Neuronal stem cell (in vitro differentiated cells): ENCODE measurements around the gene GOLIM4.
"Not testable (repeated sequence)": the region's sequence is repeated elsewhere in the genome, so short reads cannot be mapped to it uniquely, and the experiment has no call there.

ENCODE experiments used
- DNase-seq: peaks from one replicate; pipeline ENCODE4 v3.0.0-alpha.2; 2013; ENCODE audit warnings: low spot score
- H2AFZ ChIP-seq: one replicate; pipeline ENCODE4 v1.6.1; 2013; ENCODE audit warnings: mild to moderate bottlenecking, low read length, inconsistent platforms
- H2AK5ac ChIP-seq: 2 replicates; pipeline ENCODE4 v1.6.1; 2013; ENCODE audit warnings: low read depth, mild to moderate bottlenecking, inconsistent platforms, low read length, moderate library complexity, mixed read lengths
- H2BK120ac ChIP-seq: 2 replicates; pipeline ENCODE4 v1.6.1; 2013; ENCODE audit warnings: low read depth, mild to moderate bottlenecking, inconsistent platforms, low read length, moderate library complexity, mixed read lengths
- H2BK12ac ChIP-seq: one replicate; pipeline ENCODE4 v1.6.1; 2013; ENCODE audit warnings: low read length, inconsistent platforms
- H2BK15ac ChIP-seq: 2 replicates; pipeline ENCODE4 v1.6.1; 2013; ENCODE audit warnings: mild to moderate bottlenecking, low read length, inconsistent platforms, mixed read lengths
- H2BK5ac ChIP-seq: one replicate; pipeline ENCODE4 v1.6.1; 2013; ENCODE audit warnings: inconsistent platforms, mild to moderate bottlenecking, low read length, moderate library complexity
- H3K14ac ChIP-seq: one replicate; pipeline ENCODE4 v1.6.1; 2013; ENCODE audit warnings: low read length, inconsistent platforms
- H3K18ac ChIP-seq: 2 replicates; pipeline ENCODE4 v1.6.1; 2013; ENCODE audit warnings: low read length, inconsistent platforms
- H3K23ac ChIP-seq: 2 replicates; pipeline ENCODE4 v1.6.1; 2013; ENCODE audit warnings: low read depth, mild to moderate bottlenecking, mixed read lengths, low read length, inconsistent platforms; ENCODE audit not compliant: poor library complexity
- H3K27ac ChIP-seq: replicated peaks from 3 replicates; pipeline ENCODE4 v1.5.1; 2013; ENCODE audit warnings: low read length, inconsistent platforms
- H3K27me3 ChIP-seq, 3 experiments: 2 replicates each; pipeline ENCODE4 v1.6.1; 2013; ENCODE audit warnings: low read length in 3 of 3, mild to moderate bottlenecking in 2 of 3, inconsistent platforms in 1 of 3, low read depth in 1 of 3, mixed read lengths in 1 of 3, moderate library complexity in 1 of 3; ENCODE audit not compliant: control insufficient read depth in 3 of 3, insufficient read depth in 3 of 3
- H3K36me3 ChIP-seq, 2 donors: replicated peaks in 1 of 2; 2 replicates each; pipeline ENCODE4 v1.6.1; 2013; ENCODE audit warnings: low read length in 2 of 2; ENCODE audit not compliant: control insufficient read depth in 2 of 2, insufficient read depth in 2 of 2
- H3K4ac ChIP-seq: 2 replicates; pipeline ENCODE4 v1.6.1; 2013; ENCODE audit warnings: inconsistent platforms, mild to moderate bottlenecking, low read length, moderate library complexity
- H3K4me1 ChIP-seq, 2 donors: 1 replicate in 1 of 2; 2 replicates in 1 of 2; pipeline ENCODE4 v1.6.1; 2013; ENCODE audit warnings: low read length in 2 of 2, low read depth in 1 of 2; ENCODE audit not compliant: control insufficient read depth in 2 of 2, insufficient read depth in 1 of 2
- H3K4me2 ChIP-seq: one replicate; pipeline ENCODE4 v1.6.1; 2013; ENCODE audit warnings: mild to moderate bottlenecking, low read length, inconsistent platforms; ENCODE audit not compliant: insufficient read depth, poor library complexity, severe bottlenecking
- H3K4me3 ChIP-seq, 2 donors: 2 replicates each; pipeline ENCODE4 v1.5.1; 2013; ENCODE audit warnings: low read length in 2 of 2, mild to moderate bottlenecking in 2 of 2, inconsistent platforms in 1 of 2, moderate library complexity in 1 of 2
- H3K79me1 ChIP-seq: one replicate; pipeline ENCODE4 v1.6.1; 2013; ENCODE audit warnings: low read depth, mild to moderate bottlenecking, inconsistent platforms, low read length, moderate library complexity
- H3K9ac ChIP-seq: one replicate; pipeline ENCODE4 v1.6.1; 2013; ENCODE audit warnings: mild to moderate bottlenecking, low read depth, low read length, inconsistent platforms; ENCODE audit not compliant: poor library complexity
- H3K9me3 ChIP-seq, 2 donors: replicated peaks in 1 of 2; 2 replicates each; pipeline versions ENCODE3 to v1.6.1; 2013; ENCODE audit warnings: low read length in 2 of 2, mild to moderate bottlenecking in 2 of 2, inconsistent platforms in 1 of 2, low read depth in 1 of 2, mixed read lengths in 1 of 2, moderate library complexity in 1 of 2; ENCODE audit not compliant: control insufficient read depth in 2 of 2, insufficient read depth in 1 of 2
- H4K8ac ChIP-seq: one replicate; pipeline ENCODE4 v1.6.1; 2013; ENCODE audit warnings: low read depth, mild to moderate bottlenecking, inconsistent platforms, low read length, moderate library complexity
- H4K91ac ChIP-seq: one replicate; pipeline ENCODE4 v1.6.1; 2013; ENCODE audit warnings: low read length, low read depth, mild to moderate bottlenecking, inconsistent platforms; ENCODE audit not compliant: poor library complexity
- WGBS, 2 donors: extraction: QIAGEN DNeasy Blood & Tissue Kit; methylation state at CpG; one replicate each; pipeline ENCODE4 v1.1.7; 2013; ENCODE audit warnings: missing lambda C conversion rate in 2 of 2, mixed read lengths in 1 of 2; ENCODE audit not compliant: insufficient read length in 2 of 2, insufficient replicate concordance in 1 of 2; ENCODE audit errors: extremely low coverage in 2 of 2; 5-methylcytosine and 5-hydroxymethylcytosine counted together

GOLIM4 gene

DNA sequence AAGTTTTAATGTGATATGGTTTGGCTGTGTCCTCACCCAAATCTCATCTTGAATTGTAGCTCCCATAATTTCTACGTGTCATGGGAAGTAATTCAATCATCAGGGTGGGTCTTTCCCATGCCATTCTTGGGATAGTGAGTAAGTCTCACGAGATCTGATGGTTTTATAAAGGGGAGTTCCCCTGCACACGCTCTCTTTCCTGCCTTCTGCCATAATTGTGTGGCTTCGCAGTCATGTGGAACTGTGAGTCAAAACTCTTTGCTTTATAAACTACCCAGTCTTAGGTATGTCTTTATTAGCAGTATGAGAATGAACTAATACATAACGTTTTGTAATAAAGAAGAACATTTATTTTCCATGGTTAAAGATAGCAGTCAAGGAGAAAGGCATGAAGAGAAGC is 39.2 kb upstream of the GOLIM4 start:
- no peaks in the 10 kb centered on the region for H3K27me3 ChIP-seq
- H2AFZ ChIP-seq: no peak overlapping the region
- no peaks in the 10 kb centered on the region for H3K36me3 ChIP-seq
- no peak overlapping the region for H3K18ac ChIP-seq
- H3K9ac ChIP-seq: no peak overlapping the region
- no peak overlapping the region for H4K91ac ChIP-seq
- H2AK5ac ChIP-seq: no peak overlapping the region
- H3K4ac ChIP-seq: no peak overlapping the region
- H3K14ac ChIP-seq: no peak overlapping the region
- no peak overlapping the region for H3K23ac ChIP-seq
- no CpG with 5 or more reads among the region's 5 CpGs for WGBS, 2 donors
- no peak overlapping the region for H2BK5ac ChIP-seq
- H3K4me1 ChIP-seq: no peaks in the 10 kb centered on the region
- H3K79me1 ChIP-seq: no peaks in the 10 kb centered on the region
- DNase-seq: no peak
- H2BK15ac ChIP-seq: no peak overlapping the region
- no peak overlapping the region for H3K4me2 ChIP-seq
- H3K4me3 ChIP-seq: no peak overlapping the region
- H2BK12ac ChIP-seq: no peak overlapping the region
- H3K9me3 ChIP-seq: no peaks in the 10 kb centered on the region
- no peak overlapping the region for H3K27ac ChIP-seq
- no peak overlapping the region for H4K8ac ChIP-seq
- no peak overlapping the region for H2BK120ac ChIP-seq

DNA sequence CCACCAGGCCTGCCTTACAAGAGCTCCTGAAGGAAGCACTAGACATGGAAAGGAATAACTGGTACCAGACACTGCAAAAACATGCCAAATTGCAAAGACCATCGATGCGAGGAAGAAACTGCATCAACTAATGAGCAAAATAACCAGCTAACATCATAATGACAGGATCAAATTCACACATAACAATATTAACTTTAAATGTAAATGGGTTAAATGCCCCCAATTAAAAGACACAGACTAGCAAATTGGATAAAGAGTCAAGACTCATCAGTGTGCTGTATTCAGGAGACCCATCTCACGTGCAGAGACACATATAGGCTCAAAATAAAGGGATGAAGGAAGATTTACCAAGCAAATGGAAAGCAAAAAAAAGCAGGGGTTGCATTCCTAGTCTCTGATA is 34.5 kb upstream of the GOLIM4 start:
- not testable (repeated sequence) for H3K18ac ChIP-seq, H2BK12ac ChIP-seq, H3K4ac ChIP-seq, H3K23ac ChIP-seq, H3K79me1 ChIP-seq, H3K27ac ChIP-seq, H3K36me3 ChIP-seq, H3K4me3 ChIP-seq, H3K14ac ChIP-seq, DNase-seq, H2AFZ ChIP-seq, H2BK5ac ChIP-seq, H2AK5ac ChIP-seq, H3K4me2 ChIP-seq, H4K91ac ChIP-seq, H3K27me3 ChIP-seq, H3K9ac ChIP-seq, H3K4me1 ChIP-seq, H2BK15ac ChIP-seq, H4K8ac ChIP-seq, H2BK120ac ChIP-seq
- no CpG with 5 or more reads among the region's 3 CpGs for WGBS, 2 donors
- peaks cover 0 to 11% of the 10 kb centered on the region in 2 donors for H3K9me3 ChIP-seq

DNA sequence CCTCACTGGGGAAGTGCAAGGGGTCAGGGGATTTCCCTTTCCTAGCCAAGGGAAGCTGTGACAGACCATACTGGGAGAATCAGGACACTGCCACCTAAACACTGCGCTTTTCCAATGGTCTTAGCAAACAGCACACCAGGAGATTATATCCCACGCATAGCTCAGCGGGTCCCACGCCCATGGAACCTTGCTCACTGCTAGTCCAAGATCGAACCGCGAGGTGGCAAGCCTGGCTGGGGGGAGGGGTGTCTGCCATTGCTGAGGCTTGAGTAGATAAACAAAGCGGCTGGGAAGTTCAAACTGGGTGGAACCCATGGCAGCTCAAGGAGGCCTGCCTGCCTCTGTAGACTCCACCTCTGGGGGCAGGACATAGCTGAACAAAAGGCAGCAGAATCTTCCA is 32.7 kb upstream of the GOLIM4 start:
- WGBS, 2 donors: no CpG with 5 or more reads among the region's 8 CpGs

DNA sequence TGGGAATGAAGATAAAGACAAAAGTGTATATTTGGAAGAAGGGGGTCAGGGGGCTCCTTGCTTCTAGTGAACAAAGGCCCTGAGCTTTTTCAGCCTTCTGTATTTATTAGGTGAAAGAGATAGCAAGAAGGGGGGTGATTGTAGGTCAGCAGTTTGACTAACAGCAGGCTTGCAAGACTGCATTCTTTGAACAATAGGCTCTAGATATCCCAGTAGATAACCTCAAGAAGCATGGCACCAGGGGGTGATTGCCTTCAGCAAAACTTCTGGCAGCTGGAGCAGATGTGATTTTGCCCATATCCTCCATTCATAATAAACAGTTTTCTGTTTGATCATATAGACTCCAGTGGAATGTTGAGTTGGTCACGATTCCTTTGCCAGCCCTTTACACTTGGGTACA is 31.7 kb upstream of the GOLIM4 start:
- WGBS, 2 donors: no CpG with 5 or more reads among the region's 1 CpG
- H3K4me3 ChIP-seq: no peak overlapping the region
- H3K4me2 ChIP-seq: no peak overlapping the region

More for the DNA sequence above, 32.7 kb upstream of the GOLIM4 start:
- not testable (repeated sequence) for H2AFZ ChIP-seq, H2BK5ac ChIP-seq, H3K9ac ChIP-seq, H3K27ac ChIP-seq, H4K8ac ChIP-seq, H4K91ac ChIP-seq, H3K36me3 ChIP-seq, H3K79me1 ChIP-seq, H2AK5ac ChIP-seq, H2BK15ac ChIP-seq, H3K27me3 ChIP-seq, H2BK120ac ChIP-seq, H3K14ac ChIP-seq, H3K18ac ChIP-seq, H3K4me2 ChIP-seq, DNase-seq, H2BK12ac ChIP-seq, H3K4me1 ChIP-seq, H3K4me3 ChIP-seq, H3K23ac ChIP-seq, H3K4ac ChIP-seq
- peaks cover 0 to 11% of the 10 kb centered on the region in 2 donors for H3K9me3 ChIP-seq

More for the DNA sequence above, 31.7 kb upstream of the GOLIM4 start:
- Histone ChIP-seq H3K36me3 (no peaks in the 10 kb centered on the region), H4K8ac (no peak overlapping the region), H3K27ac (no peak overlapping the region), H3K27me3 (no peaks in the 10 kb centered on the region), H4K91ac (no peak overlapping the region), H2AFZ (no peak overlapping the region), H3K4me1 (peaks cover 0 to 3% of the 10 kb centered on the region in 2 donors), H3K14ac (no peak overlapping the region), H2AK5ac (no peak overlapping the region), H3K18ac (no peak overlapping the region), H3K9ac (no peak overlapping the region), H3K79me1 (no peaks in the 10 kb centered on the region), H2BK12ac (no peak overlapping the region), H3K9me3 (peaks cover 0 to 11% of the 10 kb centered on the region in 2 donors), H3K23ac (no peak overlapping the region), H2BK120ac (no peak overlapping the region), H2BK5ac (no peak overlapping the region), H3K4ac (no peak overlapping the region), H2BK15ac (no peak overlapping the region)
- no peak for DNase-seq
